HT1080 (cell line): Measurements from ENCODE around the gene SCNN1G. TPM values are rescaled to one million over a fixed set of nuclear protein-coding genes. Genes with fewer than 3 reads are reported as not detected.
A peak's percentile ranks its signal among the peaks of the same experiment; 100 is the strongest.
"Not testable (repeated sequence)": the region's sequence is repeated elsewhere in the genome, so short reads cannot be mapped to it uniquely, and the experiment has no call there.

Experiments used
- DNase-seq: peaks from one replicate; pipeline ENCODE4 v3.0.0-alpha.2; 2015; ENCODE audit warnings: low read depth
- total RNA-seq: library from RNA; depleted of rRNA; stranded (reverse); fragments of >200 nt; shearing (Covaris generic); gene quantifications from 2 replicates; pipeline ENCODE4 v1.2.3, GENCODE V29; 2014; rRNA removed

Gene SCNN1G
- total RNA-seq, 1 experiment from 2014 or later: not detected

- DNase-seq: no peak
These were observed 66.0 kb downstream of the SCNN1G start for GRCh38 chr16:23248261-23249194.

- DNase-seq: no peak
These were observed 67.3 kb downstream of the SCNN1G start for GRCh38 chr16:23249830-23250229.

DNA sequence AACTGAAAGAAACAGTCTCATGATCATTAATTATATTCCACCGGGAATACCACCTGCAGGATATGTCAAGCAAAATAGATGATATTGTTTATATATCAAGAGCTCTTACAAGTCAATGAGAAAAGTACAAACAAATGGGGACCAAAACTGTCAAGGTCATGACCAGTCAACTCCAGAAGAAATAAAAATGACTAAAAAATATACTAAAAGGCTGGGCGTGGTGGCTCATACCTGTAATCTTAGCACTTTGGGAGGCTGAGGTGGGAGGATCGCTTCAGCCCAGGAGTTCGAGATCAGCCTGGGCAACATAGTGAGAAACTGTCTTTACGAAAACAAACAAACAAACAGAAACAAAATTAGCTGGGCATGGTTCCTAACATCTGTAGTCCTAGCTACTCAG, 69.8 kb downstream of the SCNN1G start:
- no peak for DNase-seq

DNA sequence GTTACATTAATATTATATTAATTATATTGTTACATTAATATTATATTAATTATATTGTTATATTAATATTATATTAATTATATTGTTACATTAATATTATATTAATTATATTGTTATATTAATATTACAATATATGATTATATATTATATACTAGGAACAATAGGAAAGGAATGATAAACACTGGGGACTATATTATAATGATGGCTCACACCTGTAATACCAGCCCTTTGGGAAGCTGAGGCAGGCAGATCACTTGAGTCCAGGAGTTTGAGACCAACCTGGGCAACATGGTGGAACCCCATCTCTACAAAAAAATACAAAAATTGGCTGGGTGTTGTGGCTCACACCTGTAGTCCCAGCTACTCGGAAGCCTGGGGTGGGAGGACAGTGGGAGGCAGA, 71.1 kb downstream of the SCNN1G start:
- not testable (repeated sequence) for DNase-seq

DNA sequence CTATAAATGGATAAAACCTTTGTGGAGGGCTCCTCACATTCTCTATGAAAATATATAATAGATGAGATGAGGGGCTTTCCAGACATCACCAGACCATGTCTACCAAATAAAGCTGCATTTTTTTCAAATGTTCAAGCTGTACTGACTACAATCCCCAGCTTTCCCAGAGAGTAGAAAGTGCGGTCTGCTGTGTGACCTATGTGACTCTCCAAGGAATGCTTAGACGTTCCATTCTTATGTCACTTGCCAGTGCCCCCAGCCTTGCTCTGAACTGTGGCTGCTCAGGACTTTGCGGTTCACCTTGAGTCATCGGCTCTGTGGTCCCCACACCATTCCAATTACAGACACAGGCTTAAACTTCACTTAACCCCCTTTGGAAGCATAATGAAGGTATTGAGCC, 71.8 kb downstream of the SCNN1G start:
- DNase-seq: peak; percentile 83

- DNase-seq: no peak
These were observed 72.5 kb downstream of the SCNN1G start for GRCh38 chr16:23255000-23255399.

GRCh38 chr16:23256440-23256839, 73.9 kb downstream of the SCNN1G start:
- DNase-seq: no peak

- DNase-seq: no peak
These were observed 75.1 kb downstream of the SCNN1G start for GRCh38 chr16:23257682-23258081.

- DNase-seq: no peak
These were observed 76.3 kb downstream of the SCNN1G start for GRCh38 chr16:23258919-23259237.

Other genes starting within 250 kb of the SCNN1G start
- 5.3 and 6.1 TPM in 2 replicates for gene USP31, start 33.3 kb upstream of the SCNN1G start, total RNA-seq
- not detected in 2 replicates for gene SCNN1B, start 119.6 kb downstream of the SCNN1G start, total RNA-seq